NCI-H1436 treated with DMSO at 0.1 percent for 48 hours (cell line): ENCODE results near the gene CYSRT1.
"Not testable (repeated sequence)": the region's sequence is repeated elsewhere in the genome, so short reads cannot be mapped to it uniquely, and the experiment has no call there.

ENCODE experiments used
- DNase-seq: peaks from one replicate; lab custom pipeline; 2025; lab: John Stamatoyannopoulos, UW

The CYSRT1 gene

DNA sequence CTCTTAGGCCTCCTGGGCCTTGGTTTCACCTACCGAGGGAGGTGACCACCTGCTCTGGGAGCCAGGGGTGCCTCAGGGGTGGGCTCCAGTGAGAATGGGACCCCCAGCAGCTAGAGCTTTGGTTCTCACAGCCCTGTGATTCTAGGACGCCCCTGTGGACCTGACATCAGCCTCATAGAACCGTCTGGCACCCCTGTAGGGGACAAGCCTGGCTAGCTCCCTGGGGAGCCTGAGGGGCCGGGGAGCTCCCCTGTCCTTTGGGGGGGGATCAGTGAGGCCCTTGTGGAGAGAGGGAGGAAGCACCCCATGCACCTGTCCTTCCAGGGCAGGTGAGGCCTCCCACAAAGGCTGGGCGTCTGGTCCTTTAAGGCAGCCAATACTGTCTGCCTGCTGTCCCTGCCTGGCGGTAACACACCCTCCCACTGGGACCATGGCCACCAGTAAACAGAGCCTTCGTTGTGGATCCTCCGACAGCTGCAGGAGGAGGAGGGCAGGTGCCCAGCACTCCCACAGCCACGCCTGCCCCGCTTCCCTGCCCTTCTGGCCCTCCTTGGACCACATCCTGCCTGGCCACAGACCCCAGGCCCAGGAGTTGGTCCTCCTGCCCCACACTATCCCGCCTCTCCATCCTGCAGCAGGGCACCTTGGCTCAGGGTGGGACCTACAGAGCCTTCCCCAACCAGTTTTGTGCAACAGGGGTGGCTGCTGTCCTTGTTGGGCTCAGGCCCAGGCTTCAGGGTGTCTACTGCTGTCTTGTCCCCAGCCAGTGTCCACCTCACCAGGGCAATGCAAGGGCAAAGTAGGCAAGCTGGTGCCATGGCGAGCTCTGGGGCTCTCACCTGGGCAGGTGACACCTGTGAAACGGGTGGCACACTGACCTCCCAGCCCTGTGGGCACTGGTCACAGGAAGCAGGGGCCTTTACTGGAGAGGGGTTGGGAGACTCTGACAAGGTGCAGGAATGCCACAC is 13.1 kb downstream of the CYSRT1 start:
- no peak for DNase-seq

DNA sequence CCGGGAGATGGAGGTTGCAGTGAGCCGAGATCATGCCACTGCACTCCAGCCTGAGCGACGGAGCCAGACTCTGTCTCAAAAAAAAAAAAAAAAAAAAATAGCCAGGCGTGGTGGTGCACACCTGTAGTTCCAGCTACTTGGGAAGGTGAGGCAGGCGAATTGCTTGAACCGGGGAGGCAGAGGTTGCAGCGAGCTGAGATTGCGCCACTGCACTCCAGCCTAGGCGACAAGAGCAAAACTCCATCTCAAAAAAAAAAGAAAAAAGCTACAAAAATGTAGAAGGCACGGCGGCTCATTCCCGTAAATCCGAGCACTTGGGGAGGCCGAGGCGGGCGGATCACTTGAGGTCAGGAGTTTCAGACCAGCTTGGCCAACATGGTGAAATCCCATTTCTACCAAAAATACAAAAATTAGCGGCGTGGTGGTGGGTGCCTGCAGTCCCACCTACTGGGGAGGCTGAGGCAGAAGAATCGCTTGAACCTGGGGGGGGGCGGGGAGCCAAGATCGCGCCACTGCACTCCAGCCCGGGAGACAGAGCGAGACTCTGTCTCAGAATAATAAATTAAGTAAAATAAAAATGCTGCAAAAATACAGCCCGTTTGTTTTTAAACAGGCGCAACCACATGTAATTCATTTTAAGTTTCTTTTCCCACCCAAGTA is 14.7 kb downstream of the CYSRT1 start:
- not testable (repeated sequence) for DNase-seq

DNA sequence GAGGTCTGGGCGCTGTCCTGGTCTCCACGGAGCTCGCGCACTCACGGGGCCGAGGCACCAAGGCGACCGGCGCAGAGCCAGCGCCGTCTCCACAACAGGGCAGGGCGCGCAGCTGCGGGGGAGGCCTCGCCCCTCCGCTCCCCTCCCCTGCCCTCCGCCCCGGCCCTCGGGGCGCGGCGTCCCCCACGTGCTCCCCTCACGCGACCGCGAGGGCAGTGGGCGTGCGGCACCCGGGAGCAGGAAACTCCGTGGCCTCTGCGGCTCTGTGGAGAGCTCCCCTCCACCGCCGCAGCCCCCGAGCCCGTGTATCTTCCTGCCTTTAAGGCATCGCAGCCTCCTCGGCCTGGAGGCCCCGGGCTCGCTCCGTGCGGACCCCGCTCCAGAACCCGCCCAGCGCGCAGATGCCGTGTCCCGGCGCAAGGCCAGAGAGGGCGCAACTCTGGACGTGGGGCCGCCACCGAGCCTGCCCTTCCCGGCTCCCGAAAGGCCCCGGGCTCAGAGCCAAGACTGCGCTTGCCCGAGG is 15.4 kb downstream of the CYSRT1 start:
- DNase-seq: no peak

- DNase-seq: peak; percentile 99
Observed at GRCh38 chr9:137240841-137241489, 16.0 kb downstream of the CYSRT1 start, which contains the start of gene TUBB4B. Gene TUBB4B (plus strand): TSS chr9:137241287. CDS start chr9:137241361, 74 bp downstream.

DNA sequence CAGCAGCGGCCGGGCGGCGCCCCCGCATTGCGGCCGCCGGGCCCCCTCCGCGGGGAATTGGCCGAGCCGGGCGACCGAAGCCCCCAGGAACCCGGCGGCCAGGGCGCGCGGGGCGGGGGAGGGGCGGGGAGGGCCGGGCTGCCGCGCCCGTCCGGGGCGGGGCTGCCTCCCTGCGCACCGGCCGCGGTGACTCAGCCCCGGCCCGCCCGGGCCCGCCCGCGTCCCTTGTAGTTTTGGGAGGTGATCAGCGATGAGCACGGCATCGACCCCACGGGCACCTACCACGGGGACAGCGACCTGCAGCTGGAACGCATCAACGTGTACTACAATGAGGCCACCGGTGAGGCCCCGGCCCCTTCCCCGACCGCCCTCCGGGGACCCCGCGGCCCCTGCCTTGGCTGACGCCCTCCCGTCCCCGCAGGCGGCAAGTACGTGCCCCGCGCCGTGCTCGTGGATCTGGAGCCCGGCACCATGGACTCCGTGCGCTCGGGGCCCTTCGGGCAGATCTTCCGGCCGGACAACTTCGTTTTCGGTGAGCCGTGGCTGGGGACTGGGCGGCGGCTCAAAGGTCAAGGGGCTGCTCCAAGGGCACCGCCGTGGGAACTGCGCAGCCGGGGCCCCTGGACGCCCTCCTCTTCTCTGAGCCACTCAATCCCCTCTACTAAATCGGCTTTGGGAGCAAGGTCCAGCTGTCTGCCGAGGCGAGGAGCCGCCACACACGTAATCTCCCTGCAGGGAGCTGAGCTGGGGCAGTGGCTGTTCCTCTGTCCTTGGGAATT is 16.7 kb downstream of the CYSRT1 start:
- no peak for DNase-seq

GRCh38 chr9:137242269-137243203 is 17.6 kb downstream of the CYSRT1 start:
- no peak for DNase-seq

- DNase-seq: not testable (repeated sequence)
Observed at GRCh38 chr9:137243266-137243625, 18.3 kb downstream of the CYSRT1 start.

- DNase-seq: no peak
Observed at GRCh38 chr9:137243626-137244485, 18.9 kb downstream of the CYSRT1 start.

DNA sequence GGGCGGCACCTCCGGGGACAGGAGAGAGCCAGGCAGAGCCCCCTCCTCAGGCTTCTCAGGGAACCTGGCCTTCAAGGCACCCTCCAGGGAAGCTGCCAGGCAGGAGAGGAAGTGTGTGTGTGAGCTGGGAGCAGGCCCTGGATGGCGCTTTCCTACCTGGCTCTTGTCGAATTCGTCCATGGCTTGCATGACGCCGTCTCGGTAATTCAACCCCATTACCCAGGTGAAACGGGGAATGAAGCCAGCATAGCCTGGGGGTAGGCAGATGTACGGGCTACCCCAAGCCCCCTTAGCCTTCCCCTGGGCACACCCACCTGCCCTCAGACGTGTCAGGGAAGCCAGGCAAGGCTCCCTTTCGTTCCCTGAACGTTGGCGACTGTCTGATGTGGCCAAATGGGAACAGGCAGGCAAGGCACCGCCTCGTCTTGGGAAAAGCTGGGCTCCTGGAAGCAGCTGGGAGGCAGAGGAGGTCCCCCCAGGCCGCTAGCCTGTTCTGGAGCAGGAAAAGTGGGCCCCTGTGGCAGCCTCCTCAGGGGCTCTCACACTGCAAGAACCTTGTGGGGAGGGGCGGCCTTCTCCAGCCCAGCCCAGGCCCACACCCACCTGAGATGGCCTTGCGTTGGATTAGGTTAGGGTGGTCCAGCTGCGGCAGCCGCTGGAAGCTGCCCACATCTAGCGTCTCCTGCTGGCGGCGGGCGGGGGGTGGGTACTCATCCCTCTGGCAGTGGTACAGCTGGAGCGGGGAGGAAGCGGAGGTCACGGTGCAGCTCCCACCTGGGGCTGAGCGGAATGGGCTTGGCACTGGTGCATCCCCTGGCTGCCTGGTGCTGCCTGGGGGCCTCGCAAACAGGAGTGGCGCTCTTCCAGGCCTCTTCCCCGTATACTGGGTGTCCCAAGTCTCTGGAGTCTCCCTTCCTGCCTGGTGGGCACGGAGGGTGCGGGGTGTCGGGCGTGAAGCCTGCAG is 19.8 kb downstream of the CYSRT1 start:
- no peak for DNase-seq

- DNase-seq: no peak
Observed at GRCh38 chr9:137245450-137246421, 20.8 kb downstream of the CYSRT1 start.

- DNase-seq: no peak
Observed at GRCh38 chr9:137247135-137247915, 22.4 kb downstream of the CYSRT1 start.

GRCh38 chr9:137247916-137248175 is 22.9 kb downstream of the CYSRT1 start:
- no peak for DNase-seq

GRCh38 chr9:137250329-137251193 is 25.6 kb downstream of the CYSRT1 start:
- no peak for DNase-seq

- DNase-seq: no peak
Observed at GRCh38 chr9:137251194-137251461, 26.2 kb downstream of the CYSRT1 start, which contains the start of gene STPG3. Gene STPG3 (plus strand): TSS chr9:137251286. CDS start chr9:137251287, 1 bp downstream.

GRCh38 chr9:137251490-137252268 is 26.7 kb downstream of the CYSRT1 start:
- DNase-seq: no peak
